KMS-11 (cell line): Measurements from ENCODE around the gene HRCT1.
"Not testable (repeated sequence)": the region's sequence is repeated elsewhere in the genome, so short reads cannot be mapped to it uniquely, and the experiment has no call there.

Source experiments
- H2AFZ ChIP-seq: fragments of 200-600 bp; sonication (generic); 2 replicates; pipeline ENCODE4 v1.6.1; 2016; ENCODE audit warnings: antibody characterized with exemption, mixed run types, low read depth
- H3K27ac ChIP-seq: fragments of 200-600 bp; sonication (generic); 2 replicates; pipeline ENCODE4 v1.6.1; 2016; ENCODE audit warnings: mild to moderate bottlenecking, mixed run types
- H3K27me3 ChIP-seq: fragments of 200-600 bp; sonication (generic); 2 replicates; pipeline ENCODE4 v1.6.1; 2017; ENCODE audit warnings: mild to moderate bottlenecking, low read depth, mixed run types, moderate library complexity; ENCODE audit not compliant: insufficient read depth
- H3K36me3 ChIP-seq: fragments of 200-600 bp; sonication (generic); 2 replicates; pipeline ENCODE4 v1.6.1; 2017; ENCODE audit warnings: mild to moderate bottlenecking, mixed run types; ENCODE audit not compliant: insufficient read depth
- H3K4me1 ChIP-seq: fragments of 200-600 bp; sonication (generic); 2 replicates; pipeline ENCODE4 v1.6.1; 2016; ENCODE audit warnings: mild to moderate bottlenecking, low read depth, mixed run types; ENCODE audit not compliant: poor library complexity, severe bottlenecking
- H3K4me2 ChIP-seq: fragments of 200-600 bp; sonication (generic); 2 replicates; pipeline ENCODE4 v1.7.0; 2016; ENCODE audit warnings: mild to moderate bottlenecking, mixed run types
- H3K4me3 ChIP-seq: fragments of 200-600 bp; sonication (generic); IDR thresholded peaks from 2 replicates; pipeline ENCODE4 v1.6.1; 2017; ENCODE audit warnings: low read depth, low read length, mixed read lengths; ENCODE audit not compliant: insufficient read depth
- H3K79me2 ChIP-seq: fragments of 200-600 bp; sonication (generic); 2 replicates; pipeline ENCODE4 v1.6.1; 2016; ENCODE audit warnings: low read depth, mixed run types; ENCODE audit not compliant: insufficient read depth
- H3K9ac ChIP-seq: fragments of 200-600 bp; sonication (generic); 2 replicates; pipeline ENCODE4 v1.6.1; 2016; ENCODE audit warnings: mild to moderate bottlenecking, mixed run types
- H4K20me1 ChIP-seq: fragments of 200-600 bp; sonication (generic); 2 replicates; pipeline ENCODE4 v1.6.1; 2016; ENCODE audit warnings: mild to moderate bottlenecking, mixed run types; ENCODE audit not compliant: insufficient read depth
- TF ChIP-seq, protein P1 (sequence below): fragments of 200-600 bp; sonication (generic); conservative IDR thresholded peaks from 2 replicates; pipeline ENCODE4 v1.6.1; 2017; ENCODE audit warnings: low read depth, mild to moderate bottlenecking, antibody characterized with exemption, low read length, moderate library complexity, mixed read lengths

HRCT1 gene

GRCh38 chr9:35911690-35912089 is 5.7 kb downstream of the HRCT1 start:
- Histone ChIP-seq H3K9ac (no peak overlapping the region), H2AFZ (no peak overlapping the region), H4K20me1 (no peaks in the 10 kb centered on the region), H3K36me3 (no peaks in the 10 kb centered on the region), H3K4me3 (no peak overlapping the region), H3K27me3 (no peaks in the 10 kb centered on the region), H3K4me2 (no peak overlapping the region), H3K4me1 (peaks cover 13% of the 10 kb centered on the region), H3K79me2 (no peaks in the 10 kb centered on the region), H3K27ac (no peak overlapping the region)
- TF ChIP-seq, protein P1, sequence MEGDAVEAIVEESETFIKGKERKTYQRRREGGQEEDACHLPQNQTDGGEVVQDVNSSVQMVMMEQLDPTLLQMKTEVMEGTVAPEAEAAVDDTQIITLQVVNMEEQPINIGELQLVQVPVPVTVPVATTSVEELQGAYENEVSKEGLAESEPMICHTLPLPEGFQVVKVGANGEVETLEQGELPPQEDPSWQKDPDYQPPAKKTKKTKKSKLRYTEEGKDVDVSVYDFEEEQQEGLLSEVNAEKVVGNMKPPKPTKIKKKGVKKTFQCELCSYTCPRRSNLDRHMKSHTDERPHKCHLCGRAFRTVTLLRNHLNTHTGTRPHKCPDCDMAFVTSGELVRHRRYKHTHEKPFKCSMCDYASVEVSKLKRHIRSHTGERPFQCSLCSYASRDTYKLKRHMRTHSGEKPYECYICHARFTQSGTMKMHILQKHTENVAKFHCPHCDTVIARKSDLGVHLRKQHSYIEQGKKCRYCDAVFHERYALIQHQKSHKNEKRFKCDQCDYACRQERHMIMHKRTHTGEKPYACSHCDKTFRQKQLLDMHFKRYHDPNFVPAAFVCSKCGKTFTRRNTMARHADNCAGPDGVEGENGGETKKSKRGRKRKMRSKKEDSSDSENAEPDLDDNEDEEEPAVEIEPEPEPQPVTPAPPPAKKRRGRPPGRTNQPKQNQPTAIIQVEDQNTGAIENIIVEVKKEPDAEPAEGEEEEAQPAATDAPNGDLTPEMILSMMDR, result no peak

DNA sequence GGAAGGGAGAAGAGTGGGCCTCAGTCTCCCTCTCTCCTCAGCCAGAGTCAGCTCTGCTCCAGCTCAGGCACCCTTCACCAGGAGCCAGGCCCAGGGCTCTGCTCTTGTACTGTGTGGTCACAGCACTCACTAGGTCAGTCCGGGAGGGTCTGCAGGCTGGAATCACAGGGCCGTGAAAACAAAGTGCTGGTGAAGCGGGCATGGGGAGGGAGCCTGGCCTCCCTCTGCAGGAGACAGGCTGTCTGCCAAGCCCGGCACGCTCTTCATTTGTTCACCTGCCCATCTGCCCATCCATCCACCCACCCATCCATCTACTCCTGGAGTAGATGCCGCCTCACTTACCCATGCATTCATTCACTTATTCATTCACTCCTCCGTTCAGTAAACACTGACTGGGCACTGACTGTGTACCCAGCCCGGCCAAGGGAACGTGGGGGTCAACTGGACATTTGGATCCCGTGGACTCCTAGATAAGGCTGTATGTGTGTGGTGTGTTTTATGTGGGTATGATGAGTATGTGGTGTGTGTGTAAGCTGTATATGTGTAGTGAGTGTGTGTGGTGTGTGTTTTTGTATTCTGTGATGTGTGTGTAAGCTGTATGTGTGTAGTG is 6.9 kb downstream of the HRCT1 start:
- Histone ChIP-seq H4K20me1 (no peaks in the 10 kb centered on the region), H3K9ac (no peak overlapping the region), H2AFZ (no peak overlapping the region), H3K4me3 (no peak overlapping the region), H3K79me2 (no peaks in the 10 kb centered on the region), H3K4me2 (no peak overlapping the region), H3K4me1 (peaks cover 13% of the 10 kb centered on the region), H3K36me3 (no peaks in the 10 kb centered on the region), H3K27me3 (no peaks in the 10 kb centered on the region), H3K27ac (no peak overlapping the region)
- TF ChIP-seq, protein P1, result no peak

DNA sequence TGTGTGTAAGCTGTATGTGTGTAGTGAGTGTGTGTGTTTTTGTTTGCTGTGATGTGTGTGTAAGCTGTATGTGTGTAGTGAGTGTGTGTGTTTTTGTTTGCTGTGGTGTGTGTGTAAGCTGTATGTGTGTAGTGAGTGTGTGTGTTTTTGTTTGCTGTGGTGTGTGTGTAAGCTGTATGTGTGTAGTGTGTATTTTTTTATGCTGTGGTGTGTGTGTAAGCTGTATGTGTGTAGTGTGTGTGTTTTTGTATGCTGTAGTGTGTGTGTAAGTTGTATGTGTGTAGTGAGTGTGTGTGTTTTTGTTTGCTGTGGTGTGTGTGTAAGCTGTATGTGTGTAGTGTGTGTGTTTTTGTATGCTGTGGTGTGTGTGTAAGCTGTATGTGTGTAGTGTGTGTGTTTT is 7.4 kb downstream of the HRCT1 start:
- H3K27me3 ChIP-seq, H3K27ac ChIP-seq, H3K9ac ChIP-seq, H3K79me2 ChIP-seq, H3K4me3 ChIP-seq, H4K20me1 ChIP-seq, H3K4me2 ChIP-seq, H2AFZ ChIP-seq, H3K36me3 ChIP-seq: not testable (repeated sequence)
- H3K4me1 ChIP-seq, result peaks cover 13% of the 10 kb centered on the region

GRCh38 chr9:35914301-35914807 is 8.4 kb downstream of the HRCT1 start:
- Histone ChIP-seq H3K4me2 (no peak overlapping the region), H3K79me2 (no peaks in the 10 kb centered on the region), H4K20me1 (no peaks in the 10 kb centered on the region), H2AFZ (no peak overlapping the region), H3K4me3 (no peak overlapping the region), H3K9ac (no peak overlapping the region), H3K27me3 (no peaks in the 10 kb centered on the region), H3K4me1 (peaks cover 13% of the 10 kb centered on the region), H3K27ac (no peak overlapping the region), H3K36me3 (no peaks in the 10 kb centered on the region)
- TF ChIP-seq, protein P1, result no peak

GRCh38 chr9:35915681-35916294 is 9.8 kb downstream of the HRCT1 start:
- TF ChIP-seq, protein P1, result no peak
- no peak overlapping the region for H3K27ac ChIP-seq
- H3K79me2 ChIP-seq, result no peaks in the 10 kb centered on the region
- H2AFZ ChIP-seq, result no peak overlapping the region
- H3K9ac ChIP-seq, result no peak overlapping the region
- H3K4me2 ChIP-seq, result no peak overlapping the region
- H4K20me1 ChIP-seq, result no peaks in the 10 kb centered on the region
- H3K4me3 ChIP-seq, result no peak overlapping the region
- H3K4me1 ChIP-seq, result peaks cover 8% of the 10 kb centered on the region
- H3K36me3 ChIP-seq, result no peaks in the 10 kb centered on the region
- H3K27me3 ChIP-seq, result no peaks in the 10 kb centered on the region
